ENCODE data around the gene GALNT14. TPM values are rescaled to one million over a fixed set of nuclear protein-coding genes. Genes with fewer than 3 reads are reported as not detected.

The GALNT14 gene
- polyA plus RNA-seq, 1 experiment, result 3.5 TPM

DNA sequence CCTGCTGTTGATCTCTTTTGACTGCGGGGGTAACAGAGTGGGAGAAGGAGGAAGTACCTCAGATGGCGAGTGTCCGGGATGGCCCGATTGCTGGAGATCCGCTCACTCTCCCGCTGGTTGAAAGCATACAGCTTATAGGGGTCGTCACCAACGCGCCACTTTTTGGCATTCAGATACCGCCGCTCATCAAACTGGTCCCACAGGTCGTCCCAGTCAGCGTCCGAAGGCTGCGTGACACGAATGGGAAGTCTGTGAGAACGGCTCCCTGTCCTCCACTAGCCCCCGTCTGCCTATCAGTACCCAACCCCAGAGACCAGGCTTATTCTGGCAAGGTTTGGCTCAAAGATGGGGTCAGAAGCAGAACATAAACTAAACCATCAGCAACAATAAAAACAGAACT lies 145.5 kb downstream of the GALNT14 start:
- CTCF ChIA-PET, result no interaction called here
- POLR2A ChIA-PET, result no interaction called here
- TF ChIP-seq, protein P1, sequence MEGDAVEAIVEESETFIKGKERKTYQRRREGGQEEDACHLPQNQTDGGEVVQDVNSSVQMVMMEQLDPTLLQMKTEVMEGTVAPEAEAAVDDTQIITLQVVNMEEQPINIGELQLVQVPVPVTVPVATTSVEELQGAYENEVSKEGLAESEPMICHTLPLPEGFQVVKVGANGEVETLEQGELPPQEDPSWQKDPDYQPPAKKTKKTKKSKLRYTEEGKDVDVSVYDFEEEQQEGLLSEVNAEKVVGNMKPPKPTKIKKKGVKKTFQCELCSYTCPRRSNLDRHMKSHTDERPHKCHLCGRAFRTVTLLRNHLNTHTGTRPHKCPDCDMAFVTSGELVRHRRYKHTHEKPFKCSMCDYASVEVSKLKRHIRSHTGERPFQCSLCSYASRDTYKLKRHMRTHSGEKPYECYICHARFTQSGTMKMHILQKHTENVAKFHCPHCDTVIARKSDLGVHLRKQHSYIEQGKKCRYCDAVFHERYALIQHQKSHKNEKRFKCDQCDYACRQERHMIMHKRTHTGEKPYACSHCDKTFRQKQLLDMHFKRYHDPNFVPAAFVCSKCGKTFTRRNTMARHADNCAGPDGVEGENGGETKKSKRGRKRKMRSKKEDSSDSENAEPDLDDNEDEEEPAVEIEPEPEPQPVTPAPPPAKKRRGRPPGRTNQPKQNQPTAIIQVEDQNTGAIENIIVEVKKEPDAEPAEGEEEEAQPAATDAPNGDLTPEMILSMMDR (IDR thresholded peaks at IDR 0.05; ENCODE audit: insufficient read depth, low read depth, low read length), result no peak

DNA sequence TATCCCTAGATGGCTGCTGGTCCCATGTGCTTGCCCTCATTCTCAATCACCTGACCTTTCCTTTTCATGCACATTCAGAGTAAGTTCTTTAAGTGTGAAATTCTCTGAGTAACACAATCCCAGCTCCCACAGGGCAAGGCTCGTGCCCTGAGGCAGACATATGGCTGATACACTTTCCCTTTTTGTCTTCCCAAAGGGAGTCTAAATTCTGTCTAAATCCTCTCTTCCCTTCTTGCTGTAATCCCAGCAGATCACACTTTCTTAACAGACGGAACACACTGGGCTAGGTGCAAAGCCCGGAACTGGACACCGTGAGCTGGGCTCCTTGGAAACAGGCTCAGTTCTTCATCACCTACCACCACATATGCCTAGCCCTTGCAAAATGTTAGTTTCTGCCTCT lies 147.6 kb downstream of the GALNT14 start:
- ChIA-PET CTCF (no interaction called here), POLR2A (no interaction called here)
- TF ChIP-seq, protein P1 (IDR thresholded peaks at IDR 0.05; ENCODE audit: insufficient read depth, low read depth, low read length), result no peak
- Histone ChIP-seq H3K4me3 (ENCODE audit: low read depth, low read length) (no peak overlapping the region), H3K27me3 (ENCODE audit: control insufficient read depth, insufficient read depth, low read length) (no peaks in the 10 kb centered on the region), H3K36me3 (ENCODE audit: control insufficient read depth, insufficient read depth, low read length) (no peaks in the 10 kb centered on the region)
- no peak for DNase-seq (ENCODE audit: low read depth)

More for the DNA sequence above, 145.5 kb downstream of the GALNT14 start:
- no peaks in the 10 kb centered on the region for H3K27me3 ChIP-seq (ENCODE audit: control insufficient read depth, insufficient read depth, low read length)
- no peak overlapping the region for H3K4me3 ChIP-seq (ENCODE audit: low read depth, low read length)
- no peaks in the 10 kb centered on the region for H3K36me3 ChIP-seq (ENCODE audit: control insufficient read depth, insufficient read depth, low read length)
- no peak for DNase-seq (ENCODE audit: low read depth)

DNA sequence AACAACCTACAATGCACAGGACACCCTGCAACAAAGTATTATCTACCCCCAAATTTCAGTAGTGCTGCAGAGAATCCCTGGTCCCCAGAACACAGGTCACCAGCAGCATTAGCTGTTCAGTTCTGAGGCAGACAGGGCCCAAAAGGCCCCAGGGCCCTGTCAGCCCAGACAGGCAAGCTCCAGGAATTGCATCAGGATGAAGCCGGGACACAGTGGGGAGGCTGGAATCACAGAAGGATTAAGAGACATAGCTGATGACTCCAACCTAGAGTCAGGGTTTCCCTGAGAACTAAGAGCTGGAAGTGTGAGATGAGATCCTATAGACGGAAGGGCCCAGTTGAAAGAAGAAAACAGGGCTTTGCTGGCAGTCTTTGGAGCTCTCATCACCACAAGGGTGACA lies 148.1 kb downstream of the GALNT14 start:
- POLR2A ChIA-PET, result no interaction called here

DNA sequence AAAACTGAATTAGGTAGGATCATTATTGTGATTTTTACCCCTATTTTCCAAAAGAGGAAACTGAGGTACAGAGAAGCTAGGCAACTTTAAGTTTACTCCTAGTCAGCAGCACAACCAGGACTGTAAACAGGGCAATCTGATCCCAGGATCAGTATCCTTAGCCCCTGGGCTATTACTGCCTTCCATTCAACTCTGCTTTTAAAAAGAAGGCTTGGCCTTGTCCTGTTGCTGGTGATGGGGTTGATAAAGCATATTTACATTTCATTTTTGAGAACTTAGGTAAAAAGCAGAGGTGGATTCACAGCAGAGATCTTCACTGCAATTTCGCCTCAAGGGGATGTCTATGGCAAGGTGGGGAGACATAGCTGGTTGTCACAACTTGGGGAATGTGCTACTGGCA lies 148.5 kb downstream of the GALNT14 start:
- TF ChIP-seq, protein P1 (IDR thresholded peaks at IDR 0.05; ENCODE audit: insufficient read depth, low read depth, low read length), result no peak
- Histone ChIP-seq H3K27me3 (ENCODE audit: control insufficient read depth, insufficient read depth, low read length) (no peaks in the 10 kb centered on the region), H3K36me3 (ENCODE audit: control insufficient read depth, insufficient read depth, low read length) (no peaks in the 10 kb centered on the region), H3K4me3 (ENCODE audit: low read depth, low read length) (no peak overlapping the region)
- DNase-seq (ENCODE audit: low read depth), result no peak
- POLR2A ChIA-PET, result no interaction called here
- CTCF ChIA-PET, result interaction anchor here (0.8 kb wide), 1 partner anchor 10 kb away, joined by 5 read pairs; no protein-coding TSS in a partner anchor

More for the DNA sequence above, 148.1 kb downstream of the GALNT14 start:
- CTCF ChIA-PET, result interaction anchor here (0.8 kb wide), 1 partner anchor 11 kb away, joined by 5 read pairs; no protein-coding TSS in a partner anchor
- H3K27me3 ChIP-seq (ENCODE audit: control insufficient read depth, insufficient read depth, low read length), result no peaks in the 10 kb centered on the region
- no peaks in the 10 kb centered on the region for H3K36me3 ChIP-seq (ENCODE audit: control insufficient read depth, insufficient read depth, low read length)
- no peak for DNase-seq (ENCODE audit: low read depth)
- no peak overlapping the region for H3K4me3 ChIP-seq (ENCODE audit: low read depth, low read length)
- TF ChIP-seq, protein P1 (IDR thresholded peaks at IDR 0.05; ENCODE audit: insufficient read depth, low read depth, low read length), result no peak

DNA sequence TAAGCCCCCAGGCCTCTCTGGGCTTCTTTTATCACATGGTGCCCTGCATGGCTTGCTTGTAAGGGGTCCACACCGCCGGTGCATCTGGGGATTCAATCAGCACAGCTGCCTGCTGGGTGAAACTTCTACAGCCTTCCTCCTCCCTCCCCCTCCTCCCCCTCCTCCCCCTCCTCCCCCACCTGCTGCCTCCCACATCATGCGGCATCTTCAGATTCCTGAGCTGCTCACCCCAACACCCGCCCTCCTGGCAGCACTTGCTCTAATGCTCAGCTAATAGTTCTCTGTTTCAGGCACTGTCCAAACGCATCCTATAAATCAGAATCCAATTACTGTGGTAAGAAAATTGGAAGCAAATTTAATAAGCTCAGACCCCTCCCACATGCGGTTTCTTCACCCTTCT lies 150.7 kb downstream of the GALNT14 start:
- H3K36me3 ChIP-seq (ENCODE audit: control insufficient read depth, insufficient read depth, low read length), result no peaks in the 10 kb centered on the region
- no peak for DNase-seq (ENCODE audit: low read depth)
- TF ChIP-seq, protein P1 (IDR thresholded peaks at IDR 0.05; ENCODE audit: insufficient read depth, low read depth, low read length), result no peak
- H3K4me3 ChIP-seq (ENCODE audit: low read depth, low read length), result no peak overlapping the region
- CTCF ChIA-PET, result no interaction called here
- POLR2A ChIA-PET, result no interaction called here
- H3K27me3 ChIP-seq (ENCODE audit: control insufficient read depth, insufficient read depth, low read length), result no peaks in the 10 kb centered on the region
